Fibroblast of lung (primary cell): ENCODE results near the gene HNRNPH3.

Experiments
- EZH2 ChIP-seq: IDR thresholded peaks from 2 replicates; pipeline ENCODE4 v1.5.1; 2012; ENCODE audit warnings: low read length, control low read depth, mild to moderate bottlenecking; ENCODE audit errors: missing control alignments
- TF ChIP-seq, protein P1 (sequence below), 2 donors: IDR thresholded peaks in 1 of 2; conservative IDR thresholded peaks in 1 of 2; 1 replicate in 1 of 2; 2 replicates in 1 of 2; pipeline ENCODE4 v1.5.1; 2011 to 2012; ENCODE audit warnings: low read length in 2 of 2, control low read depth in 1 of 2, inconsistent platforms in 1 of 2, low read depth in 1 of 2, mild to moderate bottlenecking in 1 of 2

DNA sequence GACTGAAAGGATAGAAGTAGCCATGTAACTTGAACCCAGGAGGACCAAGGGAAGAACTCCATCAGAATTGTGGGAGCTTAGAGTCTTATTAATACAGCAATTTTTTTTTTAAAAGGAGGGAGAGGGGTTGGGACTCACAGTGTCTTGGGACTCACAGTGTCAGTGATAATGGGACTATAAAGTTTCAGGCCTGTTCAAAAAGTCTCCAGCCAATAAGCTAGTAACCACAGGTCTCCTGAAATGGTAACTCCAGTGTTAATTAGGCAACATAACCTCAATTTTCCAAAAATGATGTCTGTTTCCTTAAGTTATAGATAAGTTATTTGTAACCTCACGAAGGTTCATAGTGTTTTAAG is 2.4 kb upstream of the HNRNPH3 start:
- TF ChIP-seq, protein P1, sequence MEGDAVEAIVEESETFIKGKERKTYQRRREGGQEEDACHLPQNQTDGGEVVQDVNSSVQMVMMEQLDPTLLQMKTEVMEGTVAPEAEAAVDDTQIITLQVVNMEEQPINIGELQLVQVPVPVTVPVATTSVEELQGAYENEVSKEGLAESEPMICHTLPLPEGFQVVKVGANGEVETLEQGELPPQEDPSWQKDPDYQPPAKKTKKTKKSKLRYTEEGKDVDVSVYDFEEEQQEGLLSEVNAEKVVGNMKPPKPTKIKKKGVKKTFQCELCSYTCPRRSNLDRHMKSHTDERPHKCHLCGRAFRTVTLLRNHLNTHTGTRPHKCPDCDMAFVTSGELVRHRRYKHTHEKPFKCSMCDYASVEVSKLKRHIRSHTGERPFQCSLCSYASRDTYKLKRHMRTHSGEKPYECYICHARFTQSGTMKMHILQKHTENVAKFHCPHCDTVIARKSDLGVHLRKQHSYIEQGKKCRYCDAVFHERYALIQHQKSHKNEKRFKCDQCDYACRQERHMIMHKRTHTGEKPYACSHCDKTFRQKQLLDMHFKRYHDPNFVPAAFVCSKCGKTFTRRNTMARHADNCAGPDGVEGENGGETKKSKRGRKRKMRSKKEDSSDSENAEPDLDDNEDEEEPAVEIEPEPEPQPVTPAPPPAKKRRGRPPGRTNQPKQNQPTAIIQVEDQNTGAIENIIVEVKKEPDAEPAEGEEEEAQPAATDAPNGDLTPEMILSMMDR (conservative IDR thresholded peaks at IDR 0.05 in 1 of 2, IDR thresholded peaks at IDR 0.05 in 1 of 2; ENCODE audit: low read depth in 1 of 2, low read length in 2 of 2), result no peak
- TF ChIP-seq EZH2, result no peak
